Suppressor macrophage treated with lipopolysaccharide for 4 hours (primary cell): ENCODE data around the gene CTXN1.

Experiments used
- DNase-seq: peaks from one replicate; pipeline ENCODE4 v3.0.0-alpha.2; 2020

Gene CTXN1

GRCh38 chr19:7912697-7913564, 13.0 kb downstream of the CTXN1 start:
- no peak for DNase-seq

- no peak for DNase-seq
Observed at GRCh38 chr19:7912144-7912696, 13.7 kb downstream of the CTXN1 start.

GRCh38 chr19:7911508-7912143, 14.3 kb downstream of the CTXN1 start:
- no peak for DNase-seq

- no peak for DNase-seq
Observed at GRCh38 chr19:7910321-7911161, 15.4 kb downstream of the CTXN1 start.

- no peak for DNase-seq
Observed at GRCh38 chr19:7909471-7910067, 16.4 kb downstream of the CTXN1 start.

- DNase-seq, result no peak
Observed at GRCh38 chr19:7908742-7909461, 17.0 kb downstream of the CTXN1 start.

GRCh38 chr19:7908078-7908699, 17.7 kb downstream of the CTXN1 start:
- no peak for DNase-seq

GRCh38 chr19:7907544-7907943, 18.4 kb downstream of the CTXN1 start:
- no peak for DNase-seq

- no peak for DNase-seq
Observed at GRCh38 chr19:7907122-7907521, 18.8 kb downstream of the CTXN1 start.

GRCh38 chr19:7905859-7906258, 20.1 kb downstream of the CTXN1 start:
- DNase-seq, result no peak

GRCh38 chr19:7905268-7905667, 20.7 kb downstream of the CTXN1 start:
- no peak for DNase-seq

GRCh38 chr19:7904074-7905020, 21.6 kb downstream of the CTXN1 start:
- peak; percentile 71 for DNase-seq

GRCh38 chr19:7903244-7904073, 22.5 kb downstream of the CTXN1 start, which contains the start of gene MAP2K7:
Gene MAP2K7 (plus strand): TSS chr19:7903877. CDS start chr19:7903945, 68 bp downstream.
- peak; percentile 100 for DNase-seq

GRCh38 chr19:7902796-7903243, 23.1 kb downstream of the CTXN1 start:
- no peak for DNase-seq

GRCh38 chr19:7901337-7901736, 24.6 kb downstream of the CTXN1 start:
- DNase-seq, result no peak

- no peak for DNase-seq
Observed at GRCh38 chr19:7900931-7901330, 25.0 kb downstream of the CTXN1 start.

- DNase-seq, result no peak
Observed at GRCh38 chr19:7900401-7900870, 25.5 kb downstream of the CTXN1 start.

- no peak for DNase-seq
Observed at GRCh38 chr19:7899751-7900378, 26.1 kb downstream of the CTXN1 start.
